IMR-90 (cell line): ENCODE measurements around the gene ZNF785.

Experiments used
- BHLHE40 ChIP-seq: fragments of 150-350 bp; IDR thresholded peaks from 2 replicates; pipeline ENCODE4 v1.6.1; 2016; ENCODE audit warnings: mild to moderate bottlenecking, low read depth, low read length
- CHD1 ChIP-seq: IDR thresholded peaks from 2 replicates; pipeline ENCODE4 v1.6.1; 2012; ENCODE audit warnings: low read depth, low read length, improper control_type of control experiment
- FOS ChIP-seq: fragments of 150-350 bp; IDR thresholded peaks from 2 replicates; pipeline ENCODE4 v1.6.1; 2016; ENCODE audit warnings: low read depth, low read length
- MAFK ChIP-seq: IDR thresholded peaks from 2 replicates; pipeline ENCODE4 v1.6.1; 2012; ENCODE audit warnings: low read depth, low read length, improper control_type of control experiment
- MXI1 ChIP-seq: IDR thresholded peaks from 2 replicates; pipeline ENCODE4 v1.6.1; 2012; ENCODE audit warnings: low read depth, mild to moderate bottlenecking, low read length, moderate library complexity, borderline replicate concordance
- NFE2L2 ChIP-seq: fragments of 150-350 bp; IDR thresholded peaks from 2 replicates; pipeline ENCODE4 v1.6.1; 2016; ENCODE audit warnings: low read depth, mild to moderate bottlenecking, low read length
- POLR2A ChIP-seq: IDR thresholded peaks from 2 replicates; pipeline ENCODE4 v1.6.1; 2012; ENCODE audit warnings: mild to moderate bottlenecking, low read depth, low read length
- RAD21 ChIP-seq: IDR thresholded peaks from 2 replicates; pipeline ENCODE4 v1.6.1; 2012; ENCODE audit warnings: low read length, improper control_type of control experiment
- RFX5 ChIP-seq: IDR thresholded peaks from 2 replicates; pipeline ENCODE4 v1.8.0; 2012; ENCODE audit warnings: low read depth, mild to moderate bottlenecking, low read length, moderate library complexity
- SMC3 ChIP-seq: fragments of 150-350 bp; IDR thresholded peaks from 2 replicates; pipeline ENCODE4 v1.6.1; 2016; ENCODE audit warnings: low read depth, mild to moderate bottlenecking, antibody characterized with exemption, low read length, moderate library complexity
- USF2 ChIP-seq: fragments of 150-350 bp; IDR thresholded peaks from 2 replicates; pipeline ENCODE4 v1.6.1; 2017; ENCODE audit warnings: mild to moderate bottlenecking, antibody characterized with exemption, low read length, low read depth
- TF ChIP-seq, protein P1 (sequence below): conservative IDR thresholded peaks from 2 replicates; pipeline ENCODE4 v1.5.1; 2012; ENCODE audit warnings: mild to moderate bottlenecking, low read depth, low read length, improper control_type of control experiment

DNA sequence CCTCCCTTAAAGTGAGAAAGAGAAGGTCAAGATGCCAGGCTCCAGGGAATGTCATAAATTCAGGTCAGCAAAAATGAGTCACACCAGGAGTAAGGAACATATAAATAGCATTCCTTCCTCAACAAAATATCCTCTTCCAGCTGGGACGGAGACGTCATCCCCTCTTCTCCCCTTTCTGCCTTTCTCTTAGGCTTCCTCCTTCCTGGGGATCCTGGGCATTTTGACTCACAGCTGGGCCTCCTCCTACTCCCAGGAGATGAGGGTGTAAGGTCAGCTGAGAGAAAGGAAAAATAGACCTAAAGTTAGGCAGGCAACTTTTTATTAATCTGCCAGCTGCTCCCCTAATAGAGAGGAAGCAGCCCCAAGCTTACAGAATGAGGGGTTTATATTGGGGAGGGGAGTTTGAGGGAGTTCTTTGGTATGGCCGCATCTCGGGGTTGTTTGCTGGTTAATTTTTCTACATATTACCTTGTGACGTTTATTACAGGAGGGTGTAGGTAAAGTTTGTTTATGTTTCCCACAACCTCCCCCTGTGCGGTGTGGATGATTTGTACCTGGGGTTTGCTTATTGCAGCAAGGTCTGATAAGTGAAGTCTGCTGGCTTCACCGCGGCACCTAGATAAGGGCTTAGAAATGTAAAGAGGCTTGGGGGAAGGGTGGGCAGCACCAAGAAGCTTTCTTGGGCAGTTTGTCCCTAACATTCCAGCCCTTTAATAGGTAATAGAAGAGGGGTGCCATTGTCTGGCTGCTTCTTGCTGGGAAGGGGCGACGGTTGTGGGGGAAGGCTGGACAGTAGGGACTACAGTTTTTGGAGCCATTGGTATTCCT, 43.8 kb downstream of the ZNF785 start:
- TF ChIP-seq SMC3 (no peak), RFX5 (no peak), MXI1 (no peak), CHD1 (no peak), NFE2L2 (no peak), MAFK (peak; percentile 42; the same call in 1 of the 2 replicates), POLR2A (no peak), FOS (peak; percentile 48; the same call in 1 of the 2 replicates), RAD21 (no peak), USF2 (no peak), BHLHE40 (no peak)
- TF ChIP-seq, protein P1, sequence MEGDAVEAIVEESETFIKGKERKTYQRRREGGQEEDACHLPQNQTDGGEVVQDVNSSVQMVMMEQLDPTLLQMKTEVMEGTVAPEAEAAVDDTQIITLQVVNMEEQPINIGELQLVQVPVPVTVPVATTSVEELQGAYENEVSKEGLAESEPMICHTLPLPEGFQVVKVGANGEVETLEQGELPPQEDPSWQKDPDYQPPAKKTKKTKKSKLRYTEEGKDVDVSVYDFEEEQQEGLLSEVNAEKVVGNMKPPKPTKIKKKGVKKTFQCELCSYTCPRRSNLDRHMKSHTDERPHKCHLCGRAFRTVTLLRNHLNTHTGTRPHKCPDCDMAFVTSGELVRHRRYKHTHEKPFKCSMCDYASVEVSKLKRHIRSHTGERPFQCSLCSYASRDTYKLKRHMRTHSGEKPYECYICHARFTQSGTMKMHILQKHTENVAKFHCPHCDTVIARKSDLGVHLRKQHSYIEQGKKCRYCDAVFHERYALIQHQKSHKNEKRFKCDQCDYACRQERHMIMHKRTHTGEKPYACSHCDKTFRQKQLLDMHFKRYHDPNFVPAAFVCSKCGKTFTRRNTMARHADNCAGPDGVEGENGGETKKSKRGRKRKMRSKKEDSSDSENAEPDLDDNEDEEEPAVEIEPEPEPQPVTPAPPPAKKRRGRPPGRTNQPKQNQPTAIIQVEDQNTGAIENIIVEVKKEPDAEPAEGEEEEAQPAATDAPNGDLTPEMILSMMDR: no peak
